Testis (tissue), 2 donors: ENCODE measurements around the gene AP5Z1.

Experiments
- CTCF ChIP-seq, 3 experiments: fragments of 450-650 bp in 2 of 3; fragments of 200-600 bp in 1 of 3; sonication (generic) in 1 of 3; IDR thresholded peaks; one replicate each; pipeline ENCODE4 v1.5.1; 2016 to 2019; ENCODE audit warnings: antibody characterized with exemption in 3 of 3, mild to moderate bottlenecking in 2 of 3, moderate library complexity in 1 of 3
- POLR2A ChIP-seq: fragments of 450-650 bp; IDR thresholded peaks from one replicate; pipeline ENCODE4 v1.6.1; 2017; ENCODE audit warnings: antibody characterized with exemption, mild to moderate bottlenecking, moderate library complexity

GRCh38 chr7:4785371-4785770 lies 9.9 kb downstream of the AP5Z1 start:
- TF ChIP-seq CTCF (IDR thresholded peaks at IDR 0.05) = no peak
- TF ChIP-seq POLR2A = no peak
